Middle frontal gyrus (tissue), 1 donor: ENCODE measurements around the gene MTNR1A.
"Not testable (repeated sequence)": the region's sequence is repeated elsewhere in the genome, so short reads cannot be mapped to it uniquely, and the experiment has no call there.

ENCODE experiments used
- DNase-seq: peaks from one replicate; pipeline ENCODE4 v3.0.0-alpha.2; 2015; ENCODE audit warnings: low spot score; ENCODE audit errors: extremely low spot score

MTNR1A gene

DNA sequence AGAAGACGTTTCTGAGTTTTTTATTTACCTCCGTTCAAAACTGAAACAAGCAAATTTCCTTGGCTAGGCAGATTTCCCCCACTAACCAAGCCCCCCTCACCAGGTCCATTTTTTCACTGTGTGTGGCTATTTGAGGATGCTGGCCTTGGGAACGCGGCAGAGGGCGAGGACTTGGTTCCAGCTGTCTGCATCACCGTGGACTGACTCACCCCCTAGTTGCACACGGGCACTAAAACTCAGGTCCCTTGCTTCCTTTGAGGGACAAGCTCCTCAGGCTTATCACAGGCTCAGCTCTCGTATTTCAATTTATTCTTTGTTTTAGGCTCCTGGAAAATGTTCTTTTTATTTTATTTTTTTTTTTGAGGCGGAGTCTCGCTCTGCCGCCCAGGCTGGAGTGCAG, 8.4 kb upstream of the MTNR1A start:
- DNase-seq = no peak

DNA sequence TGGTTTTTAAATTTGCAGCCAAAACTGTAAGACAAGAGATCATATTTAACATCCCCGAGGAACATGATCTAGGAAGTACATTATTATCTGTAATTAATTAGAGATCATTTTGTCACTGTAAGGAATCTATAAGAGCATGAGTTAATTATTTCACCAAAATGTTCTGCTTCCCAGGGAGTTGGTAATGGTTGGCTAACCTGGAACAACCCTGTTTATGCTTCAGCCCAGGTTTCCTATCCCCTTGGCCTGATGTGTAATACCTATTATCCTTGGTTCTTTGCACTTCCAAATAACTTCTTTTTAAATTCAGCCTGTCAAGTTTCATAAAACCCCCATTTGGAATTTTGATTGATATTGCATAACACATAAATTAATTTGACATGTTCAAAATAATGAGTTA, 6.4 kb upstream of the MTNR1A start:
- DNase-seq = no peak

DNA sequence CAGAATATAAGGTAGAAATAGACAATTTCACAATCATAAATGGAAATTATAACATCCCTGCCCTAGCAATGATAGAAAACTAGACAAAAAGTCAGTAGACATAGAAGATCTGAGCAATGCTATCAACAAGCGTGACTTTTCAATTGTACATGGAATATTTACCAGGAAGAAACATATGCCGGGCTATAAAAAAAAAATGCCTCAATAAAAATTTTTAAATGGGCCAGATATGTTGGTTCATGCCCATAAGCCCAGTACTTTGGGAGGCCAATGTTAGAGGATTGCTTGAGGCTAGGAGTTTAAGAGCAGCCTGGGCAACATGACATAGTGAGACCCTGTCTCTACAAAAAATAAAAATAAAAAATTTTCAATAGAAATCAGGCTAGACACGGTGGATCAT, 5.3 kb upstream of the MTNR1A start:
- no peak for DNase-seq

DNA sequence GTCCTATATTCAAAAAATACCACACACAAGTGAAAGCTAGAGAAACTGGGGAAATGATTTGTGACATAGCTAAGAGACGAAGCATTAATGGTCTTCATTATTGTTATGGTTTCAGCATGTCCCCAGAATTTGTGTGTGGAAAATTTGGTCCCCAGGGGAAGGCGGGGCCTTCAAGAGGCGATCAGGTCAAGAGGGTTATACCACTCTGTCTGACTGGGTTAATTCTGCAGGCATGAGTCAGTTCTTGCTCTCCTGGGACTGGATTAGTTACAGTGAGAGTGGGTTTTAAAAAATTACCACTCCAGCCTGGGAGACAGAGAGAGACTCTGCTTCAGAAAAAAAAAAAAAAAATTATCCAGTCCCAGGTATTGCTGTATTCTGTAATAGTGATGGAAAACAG, 2.1 kb upstream of the MTNR1A start:
- no peak for DNase-seq

DNA sequence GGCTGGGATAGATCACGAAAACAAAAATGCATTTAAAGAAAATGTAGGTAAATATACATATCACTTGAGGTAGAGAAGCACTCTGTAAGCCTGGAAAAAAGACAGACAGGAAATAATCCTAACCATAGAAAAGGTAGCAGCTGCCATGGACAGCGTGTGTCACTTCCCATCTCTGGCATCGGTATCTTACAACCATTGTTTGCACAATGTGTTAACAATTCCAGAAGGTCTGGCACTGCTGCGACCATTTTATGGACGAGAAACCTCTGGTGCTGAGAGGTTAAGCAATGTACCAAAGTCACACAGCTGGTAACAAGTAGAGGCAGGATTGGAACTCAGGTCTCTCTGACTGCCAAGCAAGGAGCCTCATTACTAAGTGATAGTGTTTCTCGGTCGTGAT, 1.7 kb upstream of the MTNR1A start:
- DNase-seq = no peak

DNA sequence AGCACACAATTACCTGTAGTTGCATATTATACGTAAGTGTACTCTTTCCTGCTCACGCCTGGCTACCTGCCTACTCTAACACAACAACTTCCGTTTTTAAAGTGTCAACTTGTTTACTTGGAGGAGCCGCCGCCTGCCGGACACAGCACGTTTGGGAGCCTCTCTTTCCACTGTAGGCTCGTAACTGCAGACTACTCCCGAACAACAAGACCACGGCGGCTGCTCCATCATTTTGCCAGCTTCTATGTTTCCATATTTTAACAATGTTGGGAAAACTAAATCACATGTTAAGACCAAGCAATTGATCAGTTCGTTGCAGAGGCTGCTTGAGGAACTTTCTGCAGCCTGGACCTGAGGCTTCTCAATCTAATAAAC, 841 bp downstream of the MTNR1A start:
- no peak for DNase-seq

DNA sequence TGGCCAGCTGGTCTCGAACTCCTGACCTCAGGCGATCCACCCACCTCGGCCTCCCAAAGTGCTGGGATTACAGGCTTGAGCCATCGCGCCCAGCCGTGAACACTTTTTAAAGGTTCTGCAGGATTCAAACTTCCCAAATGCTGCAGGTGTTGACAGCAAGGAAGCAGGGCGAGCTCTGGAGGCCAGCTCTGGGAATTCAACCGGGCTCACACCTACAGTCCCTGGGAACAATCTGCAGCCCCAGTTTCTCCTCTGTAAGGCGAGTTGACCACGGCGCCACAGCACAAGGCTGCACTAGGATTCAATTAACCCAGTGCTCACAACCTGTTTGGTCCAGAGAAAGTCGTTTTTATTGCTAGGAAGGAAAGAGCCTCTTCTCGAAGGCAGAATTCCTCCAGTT, 1.6 kb downstream of the MTNR1A start:
- no peak for DNase-seq

DNA sequence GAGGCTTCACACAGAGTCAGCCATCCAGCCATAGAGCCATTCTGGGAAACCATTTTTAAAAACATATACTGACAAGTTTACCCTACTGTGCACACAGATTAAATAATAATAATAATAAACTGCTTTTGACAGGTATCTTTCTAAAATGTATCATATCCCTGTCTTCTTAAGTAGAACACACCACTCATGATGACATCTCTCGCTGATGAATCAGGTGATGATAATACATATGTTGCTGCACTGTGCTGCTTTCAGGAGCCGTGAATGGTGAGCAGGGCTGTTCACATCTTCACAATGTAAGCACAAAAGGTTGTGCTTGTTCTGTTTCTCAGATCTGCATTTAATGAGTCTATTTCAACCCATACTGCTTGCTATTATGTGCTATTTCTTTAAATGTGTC, 3.5 kb downstream of the MTNR1A start:
- DNase-seq = no peak

DNA sequence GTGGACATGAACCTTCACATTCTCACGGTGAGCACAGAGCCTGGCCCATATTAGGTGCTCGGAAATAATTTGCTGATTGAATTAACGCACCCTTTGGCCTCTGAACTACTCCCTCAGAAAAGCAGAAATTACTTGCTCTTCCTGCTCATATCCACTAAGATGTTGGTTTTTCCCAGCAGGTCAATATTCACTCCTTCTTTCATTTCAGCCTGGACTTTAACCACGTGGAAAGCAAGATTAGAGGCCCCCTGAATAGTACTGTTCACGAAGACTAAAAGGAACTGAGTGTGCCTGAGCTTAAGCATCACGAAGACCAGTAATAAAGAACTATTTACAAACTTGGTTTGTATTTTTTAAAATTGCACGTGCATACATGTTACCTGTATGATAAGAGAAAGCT, 9.9 kb downstream of the MTNR1A start:
- DNase-seq = no peak

DNA sequence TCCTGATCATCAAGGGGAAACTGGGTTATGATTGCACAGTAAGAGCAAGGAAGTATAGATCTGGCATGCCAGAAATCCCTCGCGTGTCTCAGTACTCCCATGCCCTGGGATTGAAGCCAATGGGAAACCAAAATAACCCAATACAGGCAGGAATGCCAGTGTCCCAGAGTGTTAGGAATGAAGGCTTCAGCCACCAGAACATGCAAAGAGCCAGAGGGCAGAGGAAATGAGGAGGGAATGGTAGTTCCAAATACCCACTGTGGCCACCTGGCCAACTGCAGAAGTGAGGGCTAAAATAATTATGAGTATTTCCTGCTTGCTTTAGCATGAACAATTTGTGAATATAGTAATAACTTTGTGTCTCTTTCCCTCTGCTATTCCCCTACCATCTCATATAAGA, 12.2 kb downstream of the MTNR1A start:
- no peak for DNase-seq

DNA sequence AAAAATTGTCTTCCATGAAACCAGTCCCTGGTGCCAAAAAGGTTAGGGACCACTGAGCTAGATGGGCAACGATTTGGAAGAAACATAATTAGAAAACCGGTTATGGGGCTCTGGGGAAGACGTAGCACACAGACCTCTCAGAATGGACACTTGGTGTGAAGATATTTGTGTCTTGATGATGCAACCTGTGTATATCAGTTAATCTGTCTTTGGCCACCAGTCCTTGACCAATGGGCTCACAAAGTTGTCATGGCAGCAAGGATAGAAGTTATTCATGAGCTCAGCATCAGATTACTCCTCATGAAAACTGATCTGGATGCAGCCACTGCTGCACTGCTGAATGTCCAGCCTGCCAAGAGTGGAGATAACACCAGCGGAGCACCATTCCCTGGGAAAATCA, 13.6 kb downstream of the MTNR1A start:
- DNase-seq = no peak

DNA sequence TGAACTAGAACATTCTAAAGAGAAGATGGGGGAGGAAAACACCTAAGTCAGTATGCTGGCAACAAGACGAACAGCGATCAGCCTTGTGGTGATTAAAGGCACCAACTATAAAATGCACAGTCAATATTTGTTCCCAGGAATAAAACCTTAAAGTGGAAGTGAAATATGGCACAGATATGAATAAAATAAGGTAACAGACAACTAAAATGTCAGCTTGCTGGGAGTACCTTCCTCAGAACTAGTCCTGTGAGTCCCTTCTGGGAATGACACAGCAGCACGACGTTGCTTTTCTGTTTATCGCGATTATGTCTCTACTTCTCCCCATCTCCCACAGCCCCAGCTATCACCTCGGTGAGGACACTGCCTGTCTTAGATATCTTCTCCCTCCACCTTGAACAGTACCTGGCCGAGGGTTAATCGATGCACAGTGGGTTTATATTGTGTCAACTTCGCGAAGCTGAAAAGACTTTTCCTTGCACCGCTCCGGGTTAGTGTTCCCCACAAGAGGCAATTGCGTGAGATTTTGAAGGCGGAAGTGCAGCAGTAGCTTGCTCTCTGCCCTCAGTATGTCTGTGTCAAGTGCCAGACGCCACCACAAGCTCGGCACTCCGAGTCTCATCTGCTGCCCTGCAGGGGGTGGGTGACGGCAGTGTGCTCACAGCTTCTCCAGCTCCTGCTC, 17.4 kb downstream of the MTNR1A start:
- no peak for DNase-seq

DNA sequence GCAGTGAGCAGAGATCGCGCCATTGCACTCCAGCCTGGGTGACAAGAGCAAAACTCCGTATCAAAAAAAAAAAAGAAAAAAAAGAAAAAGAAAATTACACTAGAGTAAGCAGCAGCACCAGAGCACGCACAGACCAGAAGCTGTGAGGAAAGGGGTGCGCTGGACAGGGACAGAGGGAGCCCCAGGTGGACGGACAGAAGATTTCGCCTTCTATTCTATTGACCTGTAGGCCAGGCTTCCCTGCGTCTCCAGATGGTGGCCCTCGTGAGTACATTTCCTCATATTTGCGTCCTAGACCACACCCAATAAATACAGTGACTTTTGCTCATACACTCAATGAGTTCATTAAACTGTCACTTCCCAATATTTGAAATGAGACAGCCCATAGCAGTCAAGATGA, 19.1 kb downstream of the MTNR1A start:
- no peak for DNase-seq

DNA sequence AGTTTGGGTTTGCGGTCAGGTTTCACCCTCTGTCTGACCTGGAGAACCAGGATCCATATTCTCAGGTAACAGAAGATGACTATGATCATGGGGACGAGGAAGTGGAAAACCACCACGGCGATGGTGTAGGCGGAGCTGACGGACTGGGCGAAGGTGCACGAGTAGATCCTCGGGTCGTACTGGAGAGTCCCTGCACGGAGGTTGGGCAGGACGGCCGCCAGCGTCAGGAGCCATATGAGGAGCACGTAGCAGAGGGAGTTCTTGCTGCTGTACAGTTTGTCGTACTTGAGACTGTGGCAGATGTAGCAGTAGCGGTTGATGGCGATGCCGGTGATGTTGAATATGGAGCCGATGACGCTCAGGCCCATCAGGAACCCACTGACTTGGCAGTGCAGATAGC, 21.3 kb downstream of the MTNR1A start:
- no peak for DNase-seq

DNA sequence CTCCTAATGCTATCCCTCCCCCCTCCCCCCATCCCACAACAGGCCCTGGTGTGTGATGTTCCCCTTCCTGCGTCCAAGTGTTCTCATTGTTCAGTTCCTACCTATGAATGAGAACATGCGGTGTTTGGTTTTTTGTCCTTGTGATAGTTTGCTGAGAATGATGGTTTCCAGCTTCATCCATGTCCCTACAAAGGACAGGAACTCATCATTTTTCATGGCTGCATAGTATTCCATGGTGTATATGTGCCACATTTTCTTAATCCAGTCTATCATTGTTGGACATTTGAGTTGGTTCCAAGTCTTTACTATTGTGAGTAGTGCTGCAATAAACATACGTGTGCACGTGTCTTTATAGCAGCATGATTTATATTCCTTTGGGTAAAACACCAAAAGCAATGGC, 31.4 kb downstream of the MTNR1A start:
- DNase-seq = not testable (repeated sequence)

DNA sequence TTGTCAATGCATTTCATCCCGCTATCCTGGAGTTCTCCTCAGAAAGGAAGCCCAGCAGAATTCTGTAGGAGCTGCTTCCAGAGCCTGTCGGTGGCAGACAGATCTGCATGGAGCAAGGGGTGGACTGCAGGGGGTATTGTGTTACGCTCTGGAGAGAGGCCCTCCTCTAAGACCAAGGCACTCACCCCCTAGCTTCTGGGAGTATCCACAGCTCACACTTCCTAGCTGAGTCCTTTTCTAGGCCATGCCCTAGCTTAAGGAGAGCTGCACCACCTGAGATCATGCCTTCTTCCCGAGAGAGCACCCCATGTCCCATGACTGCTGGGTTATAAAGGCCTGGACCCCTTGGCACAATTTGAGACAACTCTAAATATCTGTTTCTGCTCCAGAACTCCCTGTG, 39.1 kb downstream of the MTNR1A start:
- DNase-seq = no peak

DNA sequence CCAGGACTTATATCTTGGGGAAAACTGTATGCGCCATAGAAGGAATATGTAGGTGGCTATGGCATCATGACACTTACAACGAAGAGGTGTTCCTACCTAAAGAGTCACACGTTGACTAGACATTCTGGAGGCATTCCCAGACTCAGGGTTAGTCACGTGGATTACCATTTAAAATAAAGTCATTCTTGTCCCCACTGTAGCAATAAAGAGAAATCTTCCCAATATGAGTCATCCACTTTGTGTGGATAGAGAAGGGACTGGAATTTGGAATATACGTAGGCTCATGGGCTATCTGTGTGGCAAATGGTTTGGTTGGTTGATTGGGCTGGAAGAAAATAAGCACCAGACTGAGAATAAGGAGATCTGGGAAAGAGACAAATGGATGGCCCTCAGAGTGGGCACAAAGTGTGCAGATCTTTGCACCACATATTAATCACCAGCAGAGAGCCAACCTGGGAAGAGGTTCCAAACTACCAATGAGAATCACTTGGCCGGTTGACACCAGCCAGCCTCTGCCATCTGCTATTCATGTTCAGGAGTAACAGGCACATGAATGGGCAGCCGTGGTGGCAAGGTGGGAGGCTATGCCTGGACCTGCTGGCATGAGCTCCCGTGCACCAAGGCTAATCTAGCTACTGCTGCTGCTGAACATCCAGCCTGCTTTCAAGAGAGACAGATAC, 41.0 kb downstream of the MTNR1A start:
- no peak for DNase-seq

DNA sequence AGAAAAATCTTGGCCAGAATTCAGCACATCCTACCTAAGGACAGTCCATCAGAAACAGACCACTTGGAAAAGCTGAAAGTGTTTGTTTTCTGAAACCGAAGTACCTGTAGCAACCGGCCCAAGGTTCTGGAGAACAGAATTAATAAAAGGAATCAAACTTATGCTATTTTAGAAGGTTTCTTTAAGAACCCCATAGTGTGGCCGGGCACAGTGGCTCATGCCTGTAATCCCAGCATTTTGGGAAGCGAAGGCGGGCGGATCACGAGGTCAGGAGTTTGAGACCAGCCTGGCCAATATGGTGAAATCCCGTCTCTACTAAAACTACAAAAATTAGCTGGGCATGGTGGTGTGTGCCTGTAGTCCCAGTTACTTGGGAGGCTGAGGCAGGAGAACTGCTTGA, 50.6 kb downstream of the MTNR1A start:
- DNase-seq = not testable (repeated sequence)

DNA sequence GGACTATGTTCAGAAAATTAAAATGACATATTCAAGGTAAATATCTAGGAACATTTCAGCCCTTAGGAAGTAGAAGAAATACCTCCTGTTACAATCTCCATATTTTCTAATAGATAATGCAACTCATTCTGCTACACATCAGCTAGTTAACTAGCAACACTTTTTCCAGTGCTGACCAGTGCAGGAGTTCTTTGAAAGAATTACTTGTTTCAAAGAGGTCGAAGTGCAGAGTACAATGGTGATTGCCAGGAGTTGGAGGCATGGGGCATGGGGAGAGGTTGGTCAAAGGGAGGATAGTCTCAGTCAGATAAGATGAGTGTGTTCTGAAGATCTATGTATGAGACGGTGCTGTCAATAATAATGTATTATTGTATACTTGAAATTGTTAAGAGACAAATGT, 53.1 kb downstream of the MTNR1A start:
- no peak for DNase-seq

DNA sequence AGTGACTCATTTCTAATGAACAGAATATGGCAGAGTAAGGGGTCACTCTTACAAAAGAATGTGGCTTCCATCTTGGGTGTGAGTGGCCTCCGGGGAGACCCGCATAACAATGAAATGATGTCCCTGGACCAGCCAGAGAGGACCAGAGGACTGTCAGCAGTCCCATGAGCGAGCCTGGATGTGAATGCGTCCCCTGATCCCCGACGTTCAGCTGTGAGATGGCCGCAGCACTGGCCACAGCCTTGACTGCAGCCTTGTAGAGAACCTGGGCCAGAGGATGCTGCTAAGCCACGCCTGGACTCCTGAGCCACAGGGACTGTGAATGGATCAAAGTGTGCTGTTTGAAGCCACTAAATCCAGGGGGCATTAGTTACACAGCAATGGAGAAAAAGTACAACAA, 53.8 kb downstream of the MTNR1A start:
- DNase-seq = no peak

DNA sequence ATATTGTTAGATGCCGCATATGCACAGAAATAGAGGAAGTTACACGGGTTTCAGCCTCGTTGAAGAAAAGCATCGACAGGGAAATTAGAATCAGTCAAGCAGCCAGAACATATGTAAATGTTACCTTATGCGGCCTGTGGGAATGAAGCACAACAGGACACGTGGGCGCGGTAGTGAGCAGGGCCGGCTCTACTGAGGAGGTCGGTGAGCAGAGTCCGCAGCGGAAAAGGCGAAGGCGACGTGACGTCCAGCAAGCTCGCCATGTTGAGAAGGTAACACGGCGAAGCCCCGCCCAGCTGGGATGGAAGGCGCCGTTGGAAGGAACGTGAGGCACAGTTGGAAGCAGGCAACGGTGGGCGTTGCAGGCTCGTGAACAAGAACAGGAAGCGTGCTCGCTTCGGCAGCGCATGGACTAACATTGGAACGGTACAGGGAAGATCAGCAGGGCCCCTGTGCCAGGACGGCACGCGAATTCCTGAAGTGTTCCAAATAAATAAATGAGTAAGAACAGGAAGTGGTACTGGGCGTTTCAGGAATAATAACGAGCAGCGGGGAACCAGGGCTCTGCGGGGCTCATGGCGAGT, 54.6 kb downstream of the MTNR1A start:
- no peak for DNase-seq

DNA sequence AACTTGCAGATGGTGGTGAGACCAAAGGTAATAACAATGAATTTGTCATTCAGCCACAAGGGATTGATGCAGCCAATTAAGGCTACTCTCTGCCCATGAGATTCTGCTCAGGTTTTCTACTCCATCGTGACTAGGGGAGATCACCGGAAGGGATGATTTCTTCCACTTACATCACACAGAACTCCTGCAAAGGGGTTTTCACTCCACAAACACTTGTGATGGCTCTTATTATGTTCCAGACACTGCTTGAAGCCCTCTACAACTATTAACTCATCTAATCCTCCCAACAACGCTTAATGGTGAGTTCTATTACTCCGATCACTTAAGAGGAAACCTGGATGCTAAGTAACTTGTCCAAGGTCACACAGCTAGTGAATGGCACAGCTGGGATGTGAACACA, 55.9 kb downstream of the MTNR1A start:
- DNase-seq = no peak

DNA sequence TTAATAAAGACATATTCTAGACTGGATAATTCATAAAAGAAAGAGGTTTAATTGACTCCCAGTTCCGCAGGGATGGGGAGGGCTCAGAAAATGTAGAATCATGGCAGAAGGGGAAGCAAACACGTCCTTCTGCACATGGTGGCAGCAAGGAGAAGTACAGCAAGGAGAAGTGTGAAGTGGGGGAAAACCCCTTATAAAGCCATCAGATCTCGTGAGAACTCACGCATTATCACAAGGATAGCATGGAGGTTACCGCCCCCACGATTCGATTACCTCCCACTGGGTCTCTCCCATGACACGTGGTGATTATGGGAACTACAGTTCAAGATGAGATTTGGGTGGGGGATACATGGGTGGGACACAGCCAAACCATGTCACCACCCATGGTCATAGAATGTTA, 58.3 kb downstream of the MTNR1A start:
- DNase-seq = no peak
